HG03442 (cell line): ENCODE measurements around the gene NOTCH2NLA.
"Not testable (repeated sequence)": the region's sequence is repeated elsewhere in the genome, so short reads cannot be mapped to it uniquely, and the experiment has no call there.

Experiments used
- ATAC-seq: cut with Tn5 transposase; IDR thresholded peaks from one replicate; pipeline ENCODE4 v1.9.1; 2021; ENCODE audit warnings: mild to moderate bottlenecking, moderate library complexity; ENCODE audit not compliant: unreplicated experiment

NOTCH2NLA gene

GRCh38 chr1:146228710-146229477, at the start of gene NOTCH2NLA:
NOTCH2NLA (minus strand) TSS chr1:146229021; CDS start chr1:146189337, 39,684 bp downstream.
- not testable (repeated sequence) for ATAC-seq

- peak; percentile 66 for ATAC-seq
Observed at GRCh38 chr1:146278346-146278745, 49.5 kb upstream of the NOTCH2NLA start.

GRCh38 chr1:146277087-146277486, 48.3 kb upstream of the NOTCH2NLA start:
- ATAC-seq: not testable (repeated sequence)

- ATAC-seq: not testable (repeated sequence)
Observed at GRCh38 chr1:146274083-146274482, 45.3 kb upstream of the NOTCH2NLA start.

- ATAC-seq: not testable (repeated sequence)
Observed at GRCh38 chr1:146273194-146273593, 44.4 kb upstream of the NOTCH2NLA start.

GRCh38 chr1:146272734-146273133, 43.9 kb upstream of the NOTCH2NLA start:
- ATAC-seq: not testable (repeated sequence)

GRCh38 chr1:146271977-146272376, 43.2 kb upstream of the NOTCH2NLA start:
- ATAC-seq: not testable (repeated sequence)

GRCh38 chr1:146270129-146270528, 41.3 kb upstream of the NOTCH2NLA start:
- not testable (repeated sequence) for ATAC-seq

- ATAC-seq: not testable (repeated sequence)
Observed at GRCh38 chr1:146266179-146266748, 37.4 kb upstream of the NOTCH2NLA start.

GRCh38 chr1:146264761-146265160, 35.9 kb upstream of the NOTCH2NLA start:
- ATAC-seq: not testable (repeated sequence)

- not testable (repeated sequence) for ATAC-seq
Observed at GRCh38 chr1:146260006-146260730, 31.3 kb upstream of the NOTCH2NLA start.

GRCh38 chr1:146257992-146258552, 29.3 kb upstream of the NOTCH2NLA start:
- not testable (repeated sequence) for ATAC-seq

GRCh38 chr1:146254569-146255197, 25.9 kb upstream of the NOTCH2NLA start:
- not testable (repeated sequence) for ATAC-seq

GRCh38 chr1:146253249-146253855, 24.5 kb upstream of the NOTCH2NLA start:
- ATAC-seq: not testable (repeated sequence)

GRCh38 chr1:146251523-146251922, 22.7 kb upstream of the NOTCH2NLA start:
- not testable (repeated sequence) for ATAC-seq

- ATAC-seq: not testable (repeated sequence)
Observed at GRCh38 chr1:146248643-146249042, 19.8 kb upstream of the NOTCH2NLA start.

- ATAC-seq: not testable (repeated sequence)
Observed at GRCh38 chr1:146236626-146237025, 7.8 kb upstream of the NOTCH2NLA start.

GRCh38 chr1:146236026-146236601, 7.3 kb upstream of the NOTCH2NLA start:
- not testable (repeated sequence) for ATAC-seq

- not testable (repeated sequence) for ATAC-seq
Observed at GRCh38 chr1:146228144-146228682, 608 bp downstream of the NOTCH2NLA start.
